ENCODE results near the gene CCDC13.

The CCDC13 gene

DNA sequence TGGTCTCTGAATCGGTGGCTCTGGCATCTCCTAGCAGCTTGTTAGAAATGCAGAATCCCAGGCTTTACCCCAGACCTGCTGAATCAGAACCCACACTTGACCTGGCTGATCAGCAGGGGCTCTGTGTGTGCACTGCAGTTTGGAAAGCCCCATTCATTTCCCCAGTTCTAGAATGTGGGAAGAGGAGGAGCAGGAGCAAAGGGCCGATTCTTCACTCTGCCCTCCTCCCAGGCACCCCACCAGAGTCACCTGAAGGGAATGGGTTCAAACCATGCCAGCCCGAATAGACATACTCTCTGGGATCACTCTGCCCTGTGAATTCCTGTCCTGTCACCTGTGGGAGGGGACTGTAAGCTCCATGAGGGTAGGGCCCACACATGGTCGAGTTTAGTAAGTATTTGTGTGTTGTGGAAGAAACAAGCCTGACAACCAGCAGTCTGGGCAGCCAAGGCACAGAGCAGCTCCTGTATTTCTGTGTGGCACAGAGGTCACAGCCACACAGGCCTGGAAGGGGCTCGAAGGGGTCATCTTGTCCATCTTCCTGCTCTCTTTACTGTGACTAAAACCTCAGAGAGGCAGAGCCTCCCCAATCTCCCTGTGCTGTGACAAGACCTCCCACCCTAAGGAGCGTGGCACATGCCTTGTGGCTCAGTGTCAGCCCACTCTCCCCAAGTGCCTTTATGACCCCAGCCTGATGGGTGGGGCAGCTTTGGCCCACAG, 41.4 kb downstream of the CCDC13 start:
- no peak for DNase-seq

DNA sequence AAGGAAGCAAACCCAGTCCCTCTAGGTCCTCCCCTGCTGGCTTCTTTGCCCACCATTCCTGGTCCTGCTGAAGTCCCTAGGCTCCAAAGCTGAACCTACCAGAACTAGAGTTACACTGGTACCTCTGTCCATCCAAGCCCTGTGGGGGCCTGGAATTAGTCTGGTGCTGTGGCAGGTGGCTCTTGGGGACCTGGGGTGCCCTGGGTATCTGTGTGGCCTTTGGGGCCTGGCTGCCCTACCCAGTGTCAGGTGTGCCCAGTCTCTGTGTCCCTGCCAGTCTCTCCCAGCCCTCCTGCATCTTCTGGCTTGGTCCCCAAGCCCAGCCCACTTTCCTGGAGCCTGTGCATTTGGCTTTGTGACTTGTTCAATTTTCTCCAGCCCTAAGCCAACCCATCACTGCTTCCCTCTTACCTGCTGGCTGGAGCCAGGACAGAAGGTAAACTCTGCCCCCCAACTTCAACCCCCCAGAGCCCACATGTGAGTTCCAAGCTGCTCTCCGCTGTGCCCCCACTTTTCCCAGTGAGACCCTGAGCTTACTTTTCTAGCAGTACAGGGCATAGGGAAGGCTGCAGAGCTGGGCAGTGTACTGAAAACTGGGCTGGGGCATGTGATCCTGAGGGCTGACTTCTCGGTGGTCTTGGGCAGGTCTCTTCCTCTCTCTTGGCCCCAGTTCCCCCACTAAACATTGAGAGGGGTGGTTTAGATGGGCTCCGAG, 42.2 kb downstream of the CCDC13 start:
- DNase-seq, result no peak

GRCh38 chr3:42730294-42730693, 42.8 kb downstream of the CCDC13 start:
- DNase-seq, result no peak

DNA sequence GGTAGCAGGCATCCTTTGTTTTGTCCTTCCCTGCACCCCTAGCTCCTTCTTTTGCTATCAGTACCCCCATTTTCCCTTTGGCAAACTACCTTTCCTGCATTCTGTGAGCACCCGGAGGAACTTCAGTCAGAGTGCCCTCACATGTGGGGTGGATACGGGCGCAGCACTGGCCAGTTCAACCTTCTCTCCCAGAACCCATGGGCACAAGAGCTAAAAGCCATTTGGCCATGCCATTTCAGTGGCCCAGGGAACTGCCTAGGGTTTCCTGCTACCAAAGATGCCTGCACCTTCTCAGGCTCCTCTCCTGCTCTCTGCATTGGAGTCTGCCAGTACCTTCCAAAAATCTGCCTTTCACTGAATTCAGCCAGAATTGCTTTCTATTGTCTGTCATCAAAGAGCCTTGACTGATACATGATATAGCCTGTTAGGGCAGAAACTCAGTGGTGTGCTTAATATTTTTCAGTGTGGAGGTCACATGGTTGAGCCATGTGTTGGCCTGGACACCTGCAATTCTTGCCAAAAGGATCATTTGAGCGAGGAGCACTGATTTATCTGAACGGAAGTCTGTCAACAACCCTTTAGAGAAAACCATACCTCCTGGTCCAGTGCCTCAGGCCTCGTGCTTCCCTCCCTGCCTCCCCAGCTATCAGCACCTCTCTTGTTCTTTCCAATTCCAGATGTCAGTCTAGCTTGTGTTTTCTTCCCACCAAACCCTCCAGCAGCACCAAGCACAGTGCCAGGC, 43.5 kb downstream of the CCDC13 start:
- no peak for DNase-seq

DNA sequence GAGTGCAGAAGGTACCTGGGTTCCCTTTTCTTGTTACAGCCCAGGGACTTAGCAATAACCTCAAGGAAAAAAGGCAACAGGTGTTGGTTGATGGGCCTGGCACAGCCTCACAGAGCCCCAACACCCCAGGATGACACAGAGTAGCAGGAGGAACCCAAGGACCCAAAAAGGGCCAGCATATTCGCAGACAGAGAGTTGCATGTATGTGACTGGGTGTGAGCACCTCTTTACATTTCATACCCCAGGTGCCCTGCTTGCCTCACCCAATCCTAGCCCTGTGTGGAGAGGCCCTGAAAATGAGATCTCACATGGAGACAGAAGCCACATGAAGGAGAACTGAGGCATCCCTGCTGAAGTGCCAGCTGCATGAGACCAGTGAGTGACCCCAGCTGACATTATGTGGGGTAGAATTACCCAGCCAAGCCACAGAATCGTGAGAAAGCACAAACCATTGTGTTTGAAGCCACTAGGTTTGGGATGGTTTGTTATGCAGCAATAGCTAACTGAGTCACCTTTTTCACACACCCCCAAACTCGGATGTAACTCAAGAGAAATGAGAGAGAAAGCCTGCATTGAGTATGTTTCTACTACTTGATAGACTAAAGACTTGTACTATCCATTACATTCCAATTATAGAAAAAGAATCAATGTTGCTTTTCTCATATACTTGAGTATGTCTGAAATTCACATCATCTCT, 44.2 kb downstream of the CCDC13 start:
- DNase-seq, result no peak

- no peak for DNase-seq
These were observed 45.0 kb downstream of the CCDC13 start for GRCh38 chr3:42728056-42728455.

- no peak for DNase-seq
These were observed 47.6 kb downstream of the CCDC13 start for GRCh38 chr3:42725454-42725853.

- DNase-seq, result no peak
These were observed 49.8 kb downstream of the CCDC13 start for GRCh38 chr3:42723219-42723618.
